SK-N-SH (cell line): ENCODE data around the gene CAMKMT. TPM values are rescaled to one million over a fixed set of nuclear protein-coding genes. Genes with fewer than 3 reads are reported as not detected.

Experiments
- CTCF ChIA-PET: fragments of 300-600, 350-600 bp; formaldehyde crosslinking; extraction: SDS; loops from one replicate; lab custom pipeline; 2021; lab: Yijun Ruan, JAX
- POLR2A ChIA-PET: fragments of 350-600 bp; sonication (Branson Sonifier 250); formaldehyde crosslinking; extraction: SDS; loops from one replicate; lab custom pipeline; 2020; ENCODE audit warnings: antibody characterized with exemption, inconsistent platforms; lab: Yijun Ruan, JAX
- DNase-seq: peaks from one replicate; pipeline ENCODE4 v3.0.0; 2012
- H2AFZ ChIP-seq: fragments of 200-600 bp; sonication (generic); 2 replicates; pipeline ENCODE4 v1.8.1; 2016; ENCODE audit warnings: antibody characterized with exemption, mild to moderate bottlenecking, low read depth
- H3F3A ChIP-seq: fragments of 200-600 bp; sonication (generic); replicated peaks from 2 replicates; pipeline ENCODE3; 2016; ENCODE audit warnings: antibody characterized with exemption, mild to moderate bottlenecking; ENCODE audit not compliant: insufficient read depth
- H3K27ac ChIP-seq, 2 experiments: fragments of 200-500 bp in 1 of 2; fragments of 200-600 bp in 1 of 2; sonication (Bioruptor generic) in 1 of 2; sonication (generic), shearing (Covaris generic) in 1 of 2; 2 replicates each; pipeline versions ENCODE4 v1.5.1 to v1.6.1; 2014 to 2016; ENCODE audit warnings: low read depth in 2 of 2, inconsistent platforms in 1 of 2, low read length in 1 of 2, mild to moderate bottlenecking in 1 of 2, mixed read lengths in 1 of 2
- H3K27me3 ChIP-seq: fragments of 200-600 bp; sonication (generic), shearing (Covaris generic); 2 replicates; pipeline ENCODE4 v1.6.1; 2016; ENCODE audit warnings: mixed run types; ENCODE audit not compliant: insufficient read depth
- H3K36me3 ChIP-seq, 2 experiments: fragments of 200-500 bp in 1 of 2; fragments of 200-600 bp in 1 of 2; sonication (Bioruptor generic) in 1 of 2; sonication (generic) in 1 of 2; replicated peaks in 1 of 2; 2 replicates each; pipeline versions ENCODE3 to v1.5.1; 2014 to 2016; ENCODE audit warnings: low read length in 1 of 2, mild to moderate bottlenecking in 1 of 2; ENCODE audit not compliant: insufficient read depth in 2 of 2, control insufficient read depth in 1 of 2
- H3K4me1 ChIP-seq, 2 experiments: fragments of 200-500 bp in 1 of 2; fragments of 200-600 bp in 1 of 2; sonication (Bioruptor generic) in 1 of 2; sonication (generic), shearing (Covaris generic) in 1 of 2; 2 replicates each; pipeline versions ENCODE4 v1.5.1 to v1.6.1; 2014 to 2016; ENCODE audit warnings: low read depth in 1 of 2, low read length in 1 of 2, mixed run types in 1 of 2; ENCODE audit not compliant: insufficient read depth in 2 of 2, control insufficient read depth in 1 of 2
- H3K4me2 ChIP-seq: fragments of 200-600 bp; sonication (generic), shearing (Covaris generic); 2 replicates; pipeline ENCODE4 v1.6.1; 2017; ENCODE audit warnings: mixed run types
- H3K4me3 ChIP-seq, 2 experiments: fragments of 200-500 bp in 1 of 2; fragments of 200-600 bp in 1 of 2; sonication (Bioruptor generic) in 1 of 2; sonication (generic), shearing (Covaris generic) in 1 of 2; 2 replicates each; pipeline versions ENCODE4 v1.5.1 to v1.8.1; 2014 to 2016; ENCODE audit warnings: low read depth in 2 of 2, inconsistent platforms in 1 of 2, low read length in 1 of 2, mild to moderate bottlenecking in 1 of 2, mixed read lengths in 1 of 2, moderate library complexity in 1 of 2
- H3K79me2 ChIP-seq: fragments of 200-600 bp; sonication (generic); 2 replicates; pipeline ENCODE4 v1.8.1; 2017; ENCODE audit warnings: mild to moderate bottlenecking; ENCODE audit not compliant: insufficient read depth
- H3K9ac ChIP-seq: fragments of 200-600 bp; sonication (generic); 2 replicates; pipeline ENCODE4 v1.6.1; 2017; ENCODE audit warnings: mixed run types
- H3K9me2 ChIP-seq: fragments of 200-600 bp; sonication (generic); 2 replicates; pipeline ENCODE4 v1.6.1; 2017; ENCODE audit warnings: mixed run types
- H3K9me3 ChIP-seq: fragments of 200-600 bp; sonication (generic); 2 replicates; pipeline ENCODE4 v1.6.1; 2017; ENCODE audit warnings: mixed run types, mild to moderate bottlenecking, moderate library complexity
- H4K20me1 ChIP-seq: fragments of 200-600 bp; sonication (generic); 2 replicates; pipeline ENCODE4 v1.6.1; 2017; ENCODE audit warnings: mild to moderate bottlenecking, mixed run types; ENCODE audit not compliant: insufficient read depth
- EP300 ChIP-seq, 2 experiments: IDR thresholded peaks; 2 replicates each; pipeline versions ENCODE4 v1.4.0 to v1.6.1; 2012; ENCODE audit warnings: borderline replicate concordance in 1 of 2, low read depth in 1 of 2, low read length in 1 of 2
- EZH2phosphoT487 ChIP-seq: fragments of 200-600 bp; sonication (generic); IDR thresholded peaks from 2 replicates; pipeline ENCODE4 v1.6.1; 2017; ENCODE audit warnings: low read depth, mixed run types, mild to moderate bottlenecking, antibody characterized with exemption, moderate library complexity, borderline replicate concordance
- GATA2 ChIP-seq: sonication (generic); formaldehyde crosslinking; IDR thresholded peaks from 2 replicates; pipeline ENCODE4 v1.5.0; 2020; ENCODE audit warnings: mild to moderate bottlenecking, missing genetic modification reagents
- JUND ChIP-seq: IDR thresholded peaks from 2 replicates; pipeline ENCODE4 v1.4.0; 2012
- MEF2A ChIP-seq: IDR thresholded peaks from 2 replicates; pipeline ENCODE4 v1.4.0; 2012; ENCODE audit warnings: low read depth, borderline replicate concordance
- NFIC ChIP-seq: IDR thresholded peaks from 2 replicates; pipeline ENCODE4 v1.4.0; 2012; ENCODE audit warnings: borderline replicate concordance
- PBX3 ChIP-seq: IDR thresholded peaks from 2 replicates; pipeline ENCODE4; 2012
- RCOR1 ChIP-seq: fragments of 150-350 bp; IDR thresholded peaks from 2 replicates; pipeline ENCODE4 v1.6.1; 2017; ENCODE audit warnings: antibody characterized with exemption, low read length
- REST ChIP-seq: IDR thresholded peaks from 2 replicates; pipeline ENCODE4 v1.6.1; 2012; ENCODE audit warnings: mild to moderate bottlenecking, low read depth, low read length, moderate library complexity
- SMC3 ChIP-seq: IDR thresholded peaks from 2 replicates; pipeline ENCODE4 v1.6.1; 2012; ENCODE audit warnings: low read depth, low read length, improper control_type of control experiment
- TCF12 ChIP-seq: IDR thresholded peaks from 2 replicates; pipeline ENCODE4 v1.4.0; 2012
- TEAD4 ChIP-seq: IDR thresholded peaks from 2 replicates; pipeline ENCODE4 v1.4.0; 2012; ENCODE audit warnings: mild to moderate bottlenecking, borderline replicate concordance; ENCODE audit not compliant: insufficient read depth
- YY1 ChIP-seq: IDR thresholded peaks from 2 replicates; pipeline ENCODE4 v1.4.0; 2012; ENCODE audit warnings: low read depth, mild to moderate bottlenecking
- WGBS: methylation state at CpG from one replicate; pipeline ENCODE4 v1.1.6; 2017; ENCODE audit warnings: low lambda C conversion rate; 5-methylcytosine and 5-hydroxymethylcytosine counted together
- polyA plus RNA-seq, 3 experiments: library from polyadenylated mRNA; depleted of rRNA; stranded (reverse); fragments of >200 nt; gene quantifications; 2 replicates each; pipeline ENCODE4 v1.2.3, GENCODE V29; 2012
- TF ChIP-seq, protein P1 (sequence below): fragments of 150-350 bp; IDR thresholded peaks from 2 replicates; pipeline ENCODE4 v1.6.1; 2017; ENCODE audit warnings: antibody characterized with exemption, low read length, low read depth, borderline replicate concordance

CAMKMT gene
- polyA plus RNA-seq, 1 of the 3 experiments (the other 2 are of a cell fraction), result 5.9 TPM

DNA sequence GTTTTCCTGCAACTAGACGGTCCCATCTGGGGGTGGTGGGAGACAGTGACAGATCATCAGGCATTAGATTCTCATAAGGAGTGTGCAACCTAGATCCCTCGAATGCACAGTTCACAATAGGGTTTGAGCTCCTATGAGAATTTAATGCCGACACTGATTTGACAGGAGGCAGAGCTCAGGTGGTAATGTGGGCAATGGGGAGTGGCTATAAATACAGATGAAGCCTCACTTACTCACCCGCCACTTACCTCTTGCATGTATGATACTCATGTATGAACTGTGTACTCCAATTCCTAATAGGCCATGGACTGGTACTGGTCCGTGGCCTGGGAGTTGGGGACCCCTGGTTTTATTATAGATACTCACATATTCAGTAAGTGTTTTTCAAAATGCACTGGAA lies 457.3 kb downstream of the CAMKMT start (continued):
- TF ChIP-seq REST, result no peak

GRCh38 chr2:44821500-44821899 lies 459.8 kb downstream of the CAMKMT start:
- H3K9me3 ChIP-seq, result no peaks in the 10 kb centered on the region
- POLR2A ChIA-PET, result no interaction called here
- CTCF ChIA-PET, result interaction anchor here (0.9 to 2.8 kb wide), 2 partner anchors 134 to 342 kb away, joined by 3 to 8 read pairs; no protein-coding TSS in a partner anchor

More at GRCh38 chr2:44821500-44821899, 459.8 kb downstream of the CAMKMT start:
- DNase-seq, result no peak
- H3K36me3 ChIP-seq, result no peaks in the 10 kb centered on the region
- no peak overlapping the region for H3K4me3 ChIP-seq
- H4K20me1 ChIP-seq, result no peaks in the 10 kb centered on the region
- H3K27ac ChIP-seq, result no peak overlapping the region
- no peak overlapping the region for H3K9ac ChIP-seq
- no peak overlapping the region for H2AFZ ChIP-seq
- TF ChIP-seq YY1 (no peak), SMC3 (no peak), RCOR1 (no peak), MEF2A (no peak), GATA2 (CRISPR knock-in tag) (no peak), EP300 (IDR thresholded peaks at IDR 0.05; ENCODE audit: borderline replicate concordance in 1 of 2, low read depth in 1 of 2, low read length in 1 of 2) (no peak), TEAD4 (no peak), PBX3 (no peak), TCF12 (no peak), JUND (no peak), EZH2phosphoT487 (no peak), NFIC (no peak)
- TF ChIP-seq, protein P1, sequence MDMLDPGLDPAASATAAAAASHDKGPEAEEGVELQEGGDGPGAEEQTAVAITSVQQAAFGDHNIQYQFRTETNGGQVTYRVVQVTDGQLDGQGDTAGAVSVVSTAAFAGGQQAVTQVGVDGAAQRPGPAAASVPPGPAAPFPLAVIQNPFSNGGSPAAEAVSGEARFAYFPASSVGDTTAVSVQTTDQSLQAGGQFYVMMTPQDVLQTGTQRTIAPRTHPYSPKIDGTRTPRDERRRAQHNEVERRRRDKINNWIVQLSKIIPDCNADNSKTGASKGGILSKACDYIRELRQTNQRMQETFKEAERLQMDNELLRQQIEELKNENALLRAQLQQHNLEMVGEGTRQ, result no peak
- 48% methylated on average over 6 of the region's 6 CpGs for WGBS
- H3K9me2 ChIP-seq, result no peaks in the 10 kb centered on the region
- H3F3A ChIP-seq, result no peaks in the 10 kb centered on the region
- no peaks in the 10 kb centered on the region for H3K79me2 ChIP-seq
- H3K4me1 ChIP-seq, result peaks cover 0 to 9% of the 10 kb centered on the region in 2 experiments; a peak in 1 of 4 replicates
- peaks cover 17% of the 10 kb centered on the region; the same call in 1 of the 2 replicates for H3K27me3 ChIP-seq
- no peak overlapping the region for H3K4me2 ChIP-seq
